Activated T-cell treated with anti-CD3 and anti-CD28 coated beads for 1 hour (primary cell): ENCODE data around the gene DAD1.
A peak's percentile ranks its signal among the peaks of the same experiment; 100 is the strongest.
"Not testable (repeated sequence)": the region's sequence is repeated elsewhere in the genome, so short reads cannot be mapped to it uniquely, and the experiment has no call there.

Experiments
- DNase-seq: peaks from one replicate; pipeline ENCODE4 v3.0.0-alpha.2; 2020; ENCODE audit warnings: low read depth

The DAD1 gene

GRCh38 chr14:22598896-22599244, 9.8 kb upstream of the DAD1 start:
- DNase-seq = no peak

- peak; percentile 42 for DNase-seq
These were observed 9.3 kb upstream of the DAD1 start, which contains the start of gene ABHD4 for GRCh38 chr14:22598099-22598895. Gene ABHD4, plus strand, starts transcription at chr14:22598300. Its CDS starts 7 bp downstream, at chr14:22598307.

GRCh38 chr14:22597771-22598098, 8.7 kb upstream of the DAD1 start:
- DNase-seq = no peak

- DNase-seq = no peak
These were observed 8.2 kb upstream of the DAD1 start for GRCh38 chr14:22597265-22597664.

GRCh38 chr14:22596354-22596879, 7.4 kb upstream of the DAD1 start:
- no peak for DNase-seq

GRCh38 chr14:22594156-22594716, 5.2 kb upstream of the DAD1 start:
- DNase-seq = no peak

GRCh38 chr14:22593601-22594000, 4.6 kb upstream of the DAD1 start:
- DNase-seq = no peak

GRCh38 chr14:22593189-22593588, 4.2 kb upstream of the DAD1 start:
- no peak for DNase-seq

- DNase-seq = no peak
These were observed 413 bp downstream of the DAD1 start for GRCh38 chr14:22588526-22589095.

GRCh38 chr14:22587677-22588422, 1.2 kb downstream of the DAD1 start:
- DNase-seq = not testable (repeated sequence)

- DNase-seq = no peak
These were observed 1.8 kb downstream of the DAD1 start for GRCh38 chr14:22587247-22587646.

GRCh38 chr14:22583994-22584393, 5.0 kb downstream of the DAD1 start:
- DNase-seq = no peak

GRCh38 chr14:22580625-22581024, 8.4 kb downstream of the DAD1 start:
- no peak for DNase-seq

- DNase-seq = no peak
These were observed 9.1 kb downstream of the DAD1 start for GRCh38 chr14:22579881-22580280.

GRCh38 chr14:22579236-22579635, 9.8 kb downstream of the DAD1 start:
- DNase-seq = no peak

GRCh38 chr14:22577334-22577908, 11.6 kb downstream of the DAD1 start:
- no peak for DNase-seq

- DNase-seq = no peak
These were observed 15.2 kb downstream of the DAD1 start for GRCh38 chr14:22573804-22574203.

GRCh38 chr14:22572562-22573058, 16.4 kb downstream of the DAD1 start:
- no peak for DNase-seq

- peak; percentile 67 for DNase-seq
These were observed 18.7 kb downstream of the DAD1 start for GRCh38 chr14:22570132-22570949.

- no peak for DNase-seq
These were observed 19.3 kb downstream of the DAD1 start for GRCh38 chr14:22569737-22570131.

GRCh38 chr14:22569106-22569736, 19.8 kb downstream of the DAD1 start:
- DNase-seq = no peak
